GM23338 (cell line): ENCODE measurements around the gene MPND. TPM values are rescaled to one million over a fixed set of nuclear protein-coding genes. Genes with fewer than 3 reads are reported as not detected.

Experiments used
- ATAC-seq: fragments of 200-7000 bp; cut with Tn5 transposase; 3 replicates; pipeline ENCODE4 v1.9.1; 2020
- DNase-seq: peaks from one replicate; pipeline ENCODE4 v3.0.0-alpha.2; 2015; ENCODE audit warnings: low spot score
- H2AFZ ChIP-seq: fragments of 200-600 bp; sonication (generic); 2 replicates; pipeline ENCODE4 v1.8.0; 2016; ENCODE audit warnings: antibody characterized with exemption, mild to moderate bottlenecking, moderate library complexity
- H3F3A ChIP-seq: fragments of 200-600 bp; sonication (generic); replicated peaks from 2 replicates; pipeline ENCODE4 v1.8.0; 2017; ENCODE audit warnings: antibody characterized with exemption, mixed run types, low read depth
- H3K27ac ChIP-seq: fragments of 200-600 bp; sonication (generic); 2 replicates; pipeline ENCODE4 v1.6.1; 2016; ENCODE audit warnings: low read depth
- H3K27me3 ChIP-seq: fragments of 200-600 bp; sonication (generic); 2 replicates; pipeline ENCODE4 v1.8.0; 2016; ENCODE audit warnings: mild to moderate bottlenecking, mixed run types, moderate library complexity; ENCODE audit not compliant: insufficient read depth
- H3K36me3 ChIP-seq: fragments of 200-600 bp; sonication (generic); 2 replicates; pipeline ENCODE4 v1.8.0; 2016; ENCODE audit warnings: mild to moderate bottlenecking; ENCODE audit not compliant: insufficient read depth
- H3K4me1 ChIP-seq: fragments of 200-600 bp; sonication (generic); 2 replicates; pipeline ENCODE4 v1.8.0; 2016; ENCODE audit warnings: mild to moderate bottlenecking, moderate library complexity; ENCODE audit not compliant: insufficient read depth
- H3K4me2 ChIP-seq: fragments of 200-600 bp; sonication (generic); 2 replicates; pipeline ENCODE4 v1.7.1; 2017; ENCODE audit warnings: mixed run types
- H3K4me3 ChIP-seq: fragments of 200-600 bp; sonication (generic); 2 replicates; pipeline ENCODE4 v1.6.1; 2016; ENCODE audit warnings: mixed run types
- H3K79me2 ChIP-seq: fragments of 200-600 bp; sonication (generic); replicated peaks from 2 replicates; pipeline ENCODE4 v1.8.0; 2017; ENCODE audit warnings: mild to moderate bottlenecking; ENCODE audit not compliant: insufficient read depth
- H3K9me2 ChIP-seq: fragments of 200-600 bp; sonication (generic); 2 replicates; pipeline ENCODE4 v1.8.0; 2017; ENCODE audit not compliant: insufficient read depth
- H4K20me1 ChIP-seq: fragments of 200-600 bp; sonication (generic); replicated peaks from 2 replicates; pipeline ENCODE4 v1.8.0; 2017; ENCODE audit warnings: mild to moderate bottlenecking; ENCODE audit not compliant: insufficient read depth
- H3K27ac Mint-ChIP-seq: 2 replicates; pipeline ENCODE4 v1.8.0; 2020; ENCODE audit warnings: inconsistent platforms, mild to moderate bottlenecking, moderate library complexity, mixed read lengths
- H3K27me3 Mint-ChIP-seq: 3 replicates; pipeline ENCODE4 v1.8.0; 2022; ENCODE audit warnings: low read depth, mild to moderate bottlenecking, moderate library complexity, mixed read lengths, inconsistent platforms; ENCODE audit not compliant: insufficient read depth, poor library complexity
- H3K36me3 Mint-ChIP-seq: 3 replicates; pipeline ENCODE4 v1.8.0; 2021; ENCODE audit warnings: low read depth, mild to moderate bottlenecking, inconsistent platforms, moderate library complexity, mixed read lengths
- H3K4me1 Mint-ChIP-seq: 3 replicates; pipeline ENCODE4 v1.8.0; 2020; ENCODE audit warnings: mild to moderate bottlenecking, inconsistent platforms, mixed read lengths
- H3K4me3 Mint-ChIP-seq: 3 replicates; pipeline ENCODE4 v1.8.0; 2021; ENCODE audit warnings: moderate library complexity, mild to moderate bottlenecking, inconsistent platforms, mixed read lengths
- H3K9me3 Mint-ChIP-seq: 3 replicates; pipeline ENCODE4 v1.8.0; 2020; ENCODE audit warnings: moderate library complexity, mild to moderate bottlenecking, inconsistent platforms, mixed read lengths
- EZH2 ChIP-seq: fragments of 200-600 bp; sonication (generic); IDR thresholded peaks from one replicate; pipeline ENCODE4 v1.8.0; 2017; ENCODE audit warnings: antibody characterized with exemption, mild to moderate bottlenecking, low read depth; ENCODE audit not compliant: unreplicated experiment
- EZH2phosphoT487 ChIP-seq: fragments of 200-600 bp; sonication (generic); IDR thresholded peaks from one replicate; pipeline ENCODE4 v1.8.1; 2018; ENCODE audit warnings: antibody characterized with exemption; ENCODE audit not compliant: unreplicated experiment
- NANOG ChIP-seq: IDR thresholded peaks from 2 replicates; pipeline ENCODE4 v1.6.1; 2016; ENCODE audit warnings: antibody characterized with exemption, borderline replicate concordance
- REST ChIP-seq: IDR thresholded peaks from one replicate; pipeline ENCODE4 v1.6.1; 2018; ENCODE audit warnings: antibody characterized with exemption; ENCODE audit not compliant: unreplicated experiment
- STAT1 ChIP-seq: IDR thresholded peaks from one replicate; pipeline ENCODE4 v1.6.1; 2016; ENCODE audit warnings: antibody characterized with exemption; ENCODE audit not compliant: unreplicated experiment
- ZNF114 ChIP-seq: fragments of 250-450 bp; sonication (Bioruptor Pico); IDR thresholded peaks from 2 replicates; pipeline ENCODE4 v1.5.0; 2020; ENCODE audit warnings: mild to moderate bottlenecking, moderate library complexity
- ZNF331 ChIP-seq: fragments of 250-450 bp; sonication (Bioruptor Pico); IDR thresholded peaks from 2 replicates; pipeline ENCODE4 v1.5.0; 2020; ENCODE audit warnings: low read depth, mild to moderate bottlenecking, moderate library complexity
- polyA plus RNA-seq: library from polyadenylated mRNA; unstranded; fragments of >200 nt; fragmentation: Nextera tagmentation; extraction: Ambion mirVana; gene quantifications from 2 replicates; pipeline ENCODE4 v1.2.1, GENCODE V29; 2016
- total RNA-seq: library from RNA; depleted of rRNA; stranded (reverse); fragments of >200 nt; shearing (Covaris generic); gene quantifications from 2 replicates; pipeline ENCODE4 v1.2.3, GENCODE V29; 2014
- TF ChIP-seq, protein P1 (sequence below): fragments of 250-450 bp; sonication (Bioruptor Pico); IDR thresholded peaks from 2 replicates; pipeline ENCODE4 v1.5.0; 2020; ENCODE audit warnings: mild to moderate bottlenecking, moderate library complexity

MPND gene
- total and polyA plus RNA-seq, 2 experiments from 2014 or later: 11.8 to 15.6 TPM

GRCh38 chr19:4399812-4400134, 56.4 kb downstream of the MPND start:
- Histone ChIP-seq H3K27me3 (no peaks in the 10 kb centered on the region), H3K4me1 (peaks cover 30% of the 10 kb centered on the region), H3K36me3 (peaks cover 17% of the 10 kb centered on the region; the same call in 1 of the 2 replicates), H3K4me3 (peak overlapping the region; percentile 89), H3K9me2 (no peaks in the 10 kb centered on the region), H3K4me2 (peak overlapping the region; percentile 98), H3F3A (0 out of 2 replicates have a peak, but pooled peaks cover 2% of the 10 kb centered on the region), H2AFZ (no peak overlapping the region), H3K27ac (peak overlapping the region; percentile 57; the same call in 1 of the 2 replicates), H3K79me2 (peaks cover 84% of the 10 kb centered on the region), H4K20me1 (peaks cover 61% of the 10 kb centered on the region)
- H3K27ac Mint-ChIP-seq: no peak overlapping the region
- H3K27me3 Mint-ChIP-seq: peaks cover 8% of the 10 kb centered on the region
- TF ChIP-seq, protein P1, sequence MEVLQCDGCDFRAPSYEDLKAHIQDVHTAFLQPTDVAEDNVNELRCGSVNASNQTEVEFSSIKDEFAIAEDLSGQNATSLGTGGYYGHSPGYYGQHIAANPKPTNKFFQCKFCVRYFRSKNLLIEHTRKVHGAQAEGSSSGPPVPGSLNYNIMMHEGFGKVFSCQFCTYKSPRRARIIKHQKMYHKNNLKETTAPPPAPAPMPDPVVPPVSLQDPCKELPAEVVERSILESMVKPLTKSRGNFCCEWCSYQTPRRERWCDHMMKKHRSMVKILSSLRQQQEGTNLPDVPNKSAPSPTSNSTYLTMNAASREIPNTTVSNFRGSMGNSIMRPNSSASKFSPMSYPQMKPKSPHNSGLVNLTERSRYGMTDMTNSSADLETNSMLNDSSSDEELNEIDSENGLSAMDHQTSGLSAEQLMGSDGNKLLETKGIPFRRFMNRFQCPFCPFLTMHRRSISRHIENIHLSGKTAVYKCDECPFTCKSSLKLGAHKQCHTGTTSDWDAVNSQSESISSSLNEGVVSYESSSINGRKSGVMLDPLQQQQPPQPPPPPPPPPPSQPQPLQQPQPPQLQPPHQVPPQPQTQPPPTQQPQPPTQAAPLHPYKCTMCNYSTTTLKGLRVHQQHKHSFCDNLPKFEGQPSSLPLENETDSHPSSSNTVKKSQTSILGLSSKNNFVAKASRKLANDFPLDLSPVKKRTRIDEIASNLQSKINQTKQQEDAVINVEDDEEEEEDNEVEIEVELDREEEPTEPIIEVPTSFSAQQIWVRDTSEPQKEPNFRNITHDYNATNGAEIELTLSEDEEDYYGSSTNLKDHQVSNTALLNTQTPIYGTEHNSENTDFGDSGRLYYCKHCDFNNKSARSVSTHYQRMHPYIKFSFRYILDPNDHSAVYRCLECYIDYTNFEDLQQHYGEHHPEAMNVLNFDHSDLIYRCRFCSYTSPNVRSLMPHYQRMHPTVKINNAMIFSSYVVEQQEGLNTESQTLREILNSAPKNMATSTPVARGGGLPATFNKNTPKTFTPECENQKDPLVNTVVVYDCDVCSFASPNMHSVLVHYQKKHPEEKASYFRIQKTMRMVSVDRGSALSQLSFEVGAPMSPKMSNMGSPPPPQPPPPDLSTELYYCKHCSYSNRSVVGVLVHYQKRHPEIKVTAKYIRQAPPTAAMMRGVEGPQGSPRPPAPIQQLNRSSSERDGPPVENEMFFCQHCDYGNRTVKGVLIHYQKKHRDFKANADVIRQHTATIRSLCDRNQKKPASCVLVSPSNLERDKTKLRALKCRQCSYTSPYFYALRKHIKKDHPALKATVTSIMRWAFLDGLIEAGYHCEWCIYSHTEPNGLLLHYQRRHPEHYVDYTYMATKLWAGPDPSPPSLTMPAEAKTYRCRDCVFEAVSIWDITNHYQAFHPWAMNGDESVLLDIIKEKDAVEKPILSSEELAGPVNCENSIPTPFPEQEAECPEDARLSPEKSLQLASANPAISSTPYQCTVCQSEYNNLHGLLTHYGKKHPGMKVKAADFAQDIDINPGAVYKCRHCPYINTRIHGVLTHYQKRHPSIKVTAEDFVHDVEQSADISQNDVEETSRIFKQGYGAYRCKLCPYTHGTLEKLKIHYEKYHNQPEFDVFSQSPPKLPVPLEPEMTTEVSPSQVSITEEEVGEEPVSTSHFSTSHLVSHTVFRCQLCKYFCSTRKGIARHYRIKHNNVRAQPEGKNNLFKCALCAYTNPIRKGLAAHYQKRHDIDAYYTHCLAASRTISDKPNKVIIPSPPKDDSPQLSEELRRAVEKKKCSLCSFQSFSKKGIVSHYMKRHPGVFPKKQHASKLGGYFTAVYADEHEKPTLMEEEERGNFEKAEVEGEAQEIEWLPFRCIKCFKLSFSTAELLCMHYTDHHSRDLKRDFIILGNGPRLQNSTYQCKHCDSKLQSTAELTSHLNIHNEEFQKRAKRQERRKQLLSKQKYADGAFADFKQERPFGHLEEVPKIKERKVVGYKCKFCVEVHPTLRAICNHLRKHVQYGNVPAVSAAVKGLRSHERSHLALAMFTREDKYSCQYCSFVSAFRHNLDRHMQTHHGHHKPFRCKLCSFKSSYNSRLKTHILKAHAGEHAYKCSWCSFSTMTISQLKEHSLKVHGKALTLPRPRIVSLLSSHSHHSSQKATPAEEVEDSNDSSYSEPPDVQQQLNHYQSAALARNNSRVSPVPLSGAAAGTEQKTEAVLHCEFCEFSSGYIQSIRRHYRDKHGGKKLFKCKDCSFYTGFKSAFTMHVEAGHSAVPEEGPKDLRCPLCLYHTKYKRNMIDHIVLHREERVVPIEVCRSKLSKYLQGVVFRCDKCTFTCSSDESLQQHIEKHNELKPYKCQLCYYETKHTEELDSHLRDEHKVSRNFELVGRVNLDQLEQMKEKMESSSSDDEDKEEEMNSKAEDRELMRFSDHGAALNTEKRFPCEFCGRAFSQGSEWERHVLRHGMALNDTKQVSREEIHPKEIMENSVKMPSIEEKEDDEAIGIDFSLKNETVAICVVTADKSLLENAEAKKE (CRISPR knock-in tag): no peak
- TF ChIP-seq ZNF331 (CRISPR knock-in tag) (no peak), STAT1 (no peak), NANOG (no peak), REST (no peak), EZH2 (no peak), ZNF114 (no peak), EZH2phosphoT487 (no peak)
- no peaks in the 10 kb centered on the region; the same call in 2 of the 3 replicates for H3K9me3 Mint-ChIP-seq
- ATAC-seq (peak; percentile 21), DNase-seq (no peak)
- peaks cover 45% of the 10 kb centered on the region for H3K36me3 Mint-ChIP-seq
- peaks cover 37% of the 10 kb centered on the region for H3K4me1 Mint-ChIP-seq
- H3K4me3 Mint-ChIP-seq: peak overlapping the region; percentile 88
